ENCODE measurements around the gene TMEM201. TPM values are rescaled to one million over a fixed set of nuclear protein-coding genes. Genes with fewer than 3 reads are reported as not detected.

The TMEM201 gene
- total and polyA plus RNA-seq, 2 experiments from 2014 or later: 25.0 to 28.0 TPM

DNA sequence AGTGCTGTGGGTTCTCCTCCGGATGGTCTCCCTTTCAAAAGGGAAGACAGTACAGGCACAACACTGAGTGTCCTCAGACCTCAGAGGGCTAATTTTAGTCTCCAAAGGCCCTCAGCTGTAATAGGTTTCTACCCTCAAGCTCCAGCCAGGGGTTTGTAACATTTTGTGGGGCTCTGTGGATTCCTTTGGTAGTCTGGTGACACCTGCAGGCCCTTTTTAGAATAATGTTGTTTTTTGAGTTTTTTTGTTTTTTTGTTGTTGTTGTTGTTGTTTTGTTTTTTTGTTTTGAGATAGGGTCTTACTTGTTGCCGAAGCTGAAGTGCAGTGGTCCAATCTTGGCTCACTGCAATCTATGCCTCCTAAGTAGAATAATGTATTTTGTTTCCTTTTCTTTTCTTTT is 15.0 kb upstream of the TMEM201 start:
- Histone ChIP-seq H3K27ac (no peak overlapping the region), H3K4me1 (ENCODE audit: low read depth) (peaks cover 4% of the 10 kb centered on the region), H3K27me3 (no peaks in the 10 kb centered on the region), H3K36me3 (no peaks in the 10 kb centered on the region), H3K4me3 (no peak overlapping the region), H3K9me3 (ENCODE audit: low read depth) (no peaks in the 10 kb centered on the region)
- TF ChIP-seq, protein P1, sequence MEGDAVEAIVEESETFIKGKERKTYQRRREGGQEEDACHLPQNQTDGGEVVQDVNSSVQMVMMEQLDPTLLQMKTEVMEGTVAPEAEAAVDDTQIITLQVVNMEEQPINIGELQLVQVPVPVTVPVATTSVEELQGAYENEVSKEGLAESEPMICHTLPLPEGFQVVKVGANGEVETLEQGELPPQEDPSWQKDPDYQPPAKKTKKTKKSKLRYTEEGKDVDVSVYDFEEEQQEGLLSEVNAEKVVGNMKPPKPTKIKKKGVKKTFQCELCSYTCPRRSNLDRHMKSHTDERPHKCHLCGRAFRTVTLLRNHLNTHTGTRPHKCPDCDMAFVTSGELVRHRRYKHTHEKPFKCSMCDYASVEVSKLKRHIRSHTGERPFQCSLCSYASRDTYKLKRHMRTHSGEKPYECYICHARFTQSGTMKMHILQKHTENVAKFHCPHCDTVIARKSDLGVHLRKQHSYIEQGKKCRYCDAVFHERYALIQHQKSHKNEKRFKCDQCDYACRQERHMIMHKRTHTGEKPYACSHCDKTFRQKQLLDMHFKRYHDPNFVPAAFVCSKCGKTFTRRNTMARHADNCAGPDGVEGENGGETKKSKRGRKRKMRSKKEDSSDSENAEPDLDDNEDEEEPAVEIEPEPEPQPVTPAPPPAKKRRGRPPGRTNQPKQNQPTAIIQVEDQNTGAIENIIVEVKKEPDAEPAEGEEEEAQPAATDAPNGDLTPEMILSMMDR (IDR thresholded peaks at IDR 0.05; ENCODE audit: low read depth, low read length): peak; percentile 30
- peak; percentile 46 to 71 for DNase-seq (ENCODE audit: low read depth in 1 of 2, low spot score in 1 of 2)

DNA sequence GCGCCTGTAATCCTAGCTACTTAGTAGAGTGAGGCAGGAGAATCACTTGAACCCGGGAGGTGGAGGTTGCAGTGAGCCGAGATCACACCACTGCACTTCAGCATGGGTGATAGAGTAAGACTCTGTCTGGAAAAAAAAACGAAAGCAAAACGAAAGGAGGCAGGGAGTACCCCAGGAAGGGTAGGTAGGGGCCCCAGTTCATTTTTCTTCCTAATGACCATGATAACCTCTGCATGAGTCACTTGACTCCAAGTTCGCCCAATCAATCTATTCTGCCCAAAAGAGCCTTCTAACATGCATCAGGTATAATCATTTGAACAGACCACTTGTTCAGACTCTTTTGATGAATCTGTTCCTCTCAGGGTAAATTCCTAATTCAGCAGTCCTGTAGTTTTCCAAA is 13.2 kb upstream of the TMEM201 start:
- H3K27ac ChIP-seq: no peak overlapping the region
- H3K9me3 ChIP-seq (ENCODE audit: low read depth): no peaks in the 10 kb centered on the region
- TF ChIP-seq, protein P1 (IDR thresholded peaks at IDR 0.05; ENCODE audit: low read depth, low read length): no peak
- peaks cover 3% of the 10 kb centered on the region for H3K36me3 ChIP-seq
- H3K4me1 ChIP-seq (ENCODE audit: low read depth): peaks cover 4% of the 10 kb centered on the region
- no peak overlapping the region for H3K4me3 ChIP-seq
- no peaks in the 10 kb centered on the region for H3K27me3 ChIP-seq
- DNase-seq (ENCODE audit: low read depth in 1 of 2, low spot score in 1 of 2): no peak

DNA sequence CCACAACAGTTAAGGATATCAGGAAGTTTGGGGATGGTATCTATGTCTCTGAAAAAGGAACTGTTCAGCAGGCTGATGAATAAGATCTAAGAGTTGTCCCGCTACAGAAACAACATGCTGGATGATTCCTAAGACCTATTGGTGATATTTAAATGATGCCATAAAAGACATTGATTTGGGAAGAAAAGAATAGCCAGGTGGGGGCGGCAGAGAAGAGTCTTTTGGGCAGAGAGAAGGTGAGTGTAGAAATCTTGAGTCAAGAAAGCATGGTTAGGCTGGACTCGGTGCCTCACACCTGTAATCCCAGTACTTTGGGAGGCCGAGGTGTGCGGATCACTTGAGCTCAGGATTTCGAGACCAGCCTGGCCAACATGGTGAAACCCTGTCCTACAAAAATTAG is 11.8 kb upstream of the TMEM201 start:
- no peak overlapping the region for H3K27ac ChIP-seq
- peaks cover 6% of the 10 kb centered on the region for H3K36me3 ChIP-seq
- H3K9me3 ChIP-seq (ENCODE audit: low read depth): no peaks in the 10 kb centered on the region
- TF ChIP-seq, protein P1 (IDR thresholded peaks at IDR 0.05; ENCODE audit: low read depth, low read length): no peak
- H3K4me3 ChIP-seq: no peak overlapping the region
- peaks cover 4% of the 10 kb centered on the region for H3K4me1 ChIP-seq (ENCODE audit: low read depth)
- no peaks in the 10 kb centered on the region for H3K27me3 ChIP-seq
- DNase-seq (ENCODE audit: low read depth in 1 of 2, low spot score in 1 of 2): no peak

DNA sequence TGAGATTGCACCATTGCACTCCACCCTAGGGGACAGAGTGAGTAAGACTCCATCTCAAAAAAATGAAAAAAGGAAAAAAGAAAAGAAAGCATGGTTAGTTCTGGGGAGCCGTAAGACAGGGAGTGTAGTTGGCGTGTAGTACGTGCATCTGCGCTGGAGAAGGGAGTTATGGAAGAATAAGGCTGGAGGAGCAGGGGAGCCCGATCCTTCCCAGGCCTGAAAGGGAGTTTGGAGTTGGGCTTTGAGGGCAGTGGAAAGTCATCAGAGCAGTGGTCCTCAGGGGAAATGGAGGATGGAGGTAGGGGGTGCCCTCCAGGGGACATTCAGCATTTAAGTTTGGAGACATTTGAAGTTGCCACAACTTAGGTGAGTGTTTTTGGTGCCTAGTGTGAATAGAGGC is 11.3 kb upstream of the TMEM201 start:
- Histone ChIP-seq H3K4me1 (ENCODE audit: low read depth) (peaks cover 4% of the 10 kb centered on the region), H3K4me3 (no peak overlapping the region), H3K27me3 (no peaks in the 10 kb centered on the region), H3K36me3 (peaks cover 11% of the 10 kb centered on the region), H3K27ac (no peak overlapping the region), H3K9me3 (ENCODE audit: low read depth) (no peaks in the 10 kb centered on the region)
- TF ChIP-seq, protein P1 (IDR thresholded peaks at IDR 0.05; ENCODE audit: low read depth, low read length): no peak
- no peak for DNase-seq (ENCODE audit: low read depth in 1 of 2, low spot score in 1 of 2)

DNA sequence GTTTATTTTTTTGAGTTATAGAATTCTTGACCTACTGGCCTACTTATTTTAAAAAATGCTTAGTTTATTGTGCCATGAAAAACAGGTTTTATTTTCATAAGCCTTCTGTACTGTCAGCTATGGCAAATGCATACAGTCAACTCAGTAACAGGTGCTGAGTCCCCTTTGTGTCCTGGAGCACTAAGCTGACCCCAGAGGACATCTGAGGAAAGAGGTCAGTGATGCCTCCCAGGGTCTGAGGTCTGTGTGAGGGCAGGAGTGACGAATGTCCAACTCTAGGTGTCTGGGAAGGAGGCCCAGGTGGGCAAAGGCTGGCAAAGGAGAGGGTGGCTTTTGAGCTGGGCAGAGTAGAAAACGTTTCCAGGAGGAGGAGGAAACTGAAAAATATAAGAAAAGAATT is 7.8 kb upstream of the TMEM201 start:
- Histone ChIP-seq H3K27ac (no peak overlapping the region), H3K9me3 (ENCODE audit: low read depth) (no peaks in the 10 kb centered on the region), H3K27me3 (no peaks in the 10 kb centered on the region), H3K4me1 (ENCODE audit: low read depth) (no peaks in the 10 kb centered on the region), H3K4me3 (no peak overlapping the region), H3K36me3 (peaks cover 12% of the 10 kb centered on the region)
- TF ChIP-seq, protein P1 (IDR thresholded peaks at IDR 0.05; ENCODE audit: low read depth, low read length): no peak
- DNase-seq (ENCODE audit: low read depth in 1 of 2, low spot score in 1 of 2): no peak

All from cardiac muscle cell (in vitro differentiated cells and primary cell).